GM12878 (cell line): ENCODE results near the gene PTPN5.

Experiments
- ATF7 ChIP-seq: fragments of 450-650 bp; IDR thresholded peaks from 2 replicates; pipeline ENCODE4 v1.6.1; 2016; ENCODE audit warnings: low read depth, mild to moderate bottlenecking
- BHLHE40 ChIP-seq, 2 experiments: fragments of 450-650 bp in 1 of 2; IDR thresholded peaks; 2 replicates each; pipeline ENCODE4 v1.6.1; 2011 to 2017; ENCODE audit warnings: low read depth in 2 of 2, borderline replicate concordance in 1 of 2, improper control_type of control experiment in 1 of 2, low read length in 1 of 2, mild to moderate bottlenecking in 1 of 2
- CTCF ChIP-seq, 3 experiments: IDR thresholded peaks in 2 of 3; conservative IDR thresholded peaks in 1 of 3; 2 replicates each; pipeline ENCODE4 v1.5.1; 2011; ENCODE audit warnings: low read depth in 3 of 3, low read length in 3 of 3, mild to moderate bottlenecking in 3 of 3, control low read depth in 2 of 3, moderate library complexity in 2 of 3, inconsistent platforms in 1 of 3, mixed read lengths in 1 of 3; ENCODE audit not compliant: control insufficient read depth in 2 of 3, insufficient read depth in 1 of 3; ENCODE audit errors: extremely low read depth in 1 of 3
- ELK1 ChIP-seq: IDR thresholded peaks from 2 replicates; pipeline ENCODE4 v1.6.1; 2012; ENCODE audit warnings: low read depth, low read length, improper control_type of control experiment
- IRF3 ChIP-seq: fragments of 450-650 bp; IDR thresholded peaks from 2 replicates; pipeline ENCODE4 v1.6.1; 2014; ENCODE audit warnings: mild to moderate bottlenecking
- MAX ChIP-seq: IDR thresholded peaks from 2 replicates; pipeline ENCODE4 v1.6.1; 2012; ENCODE audit warnings: low read depth, low read length, improper control_type of control experiment
- NFIC ChIP-seq: IDR thresholded peaks from 2 replicates; pipeline ENCODE4 v1.6.1; 2012; ENCODE audit warnings: low read depth, mild to moderate bottlenecking, inconsistent platforms, low read length, moderate library complexity
- PAX5 ChIP-seq: IDR thresholded peaks from 2 replicates; pipeline ENCODE4 v1.6.1; 2011; ENCODE audit warnings: low read depth, low read length, borderline replicate concordance
- POLR2A ChIP-seq: IDR thresholded peaks from 2 replicates; pipeline ENCODE4 v1.6.1; 2011; ENCODE audit warnings: low read depth, mild to moderate bottlenecking, low read length
- REST ChIP-seq: IDR thresholded peaks from 2 replicates; pipeline ENCODE4 v1.6.1; 2012; ENCODE audit warnings: mild to moderate bottlenecking, low read depth, low read length
- YY1 ChIP-seq: IDR thresholded peaks from 2 replicates; pipeline ENCODE4 v1.6.1; 2011; ENCODE audit warnings: low read depth, mild to moderate bottlenecking, low read length

GRCh38 chr11:18737642-18738041 lies 54.0 kb downstream of the PTPN5 start:
- TF ChIP-seq CTCF (IDR thresholded peaks at IDR 0.05 in 2 of 3, conservative IDR thresholded peaks at IDR 0.05 in 1 of 3; ENCODE audit: control insufficient read depth in 2 of 3, extremely low read depth in 1 of 3, insufficient read depth in 1 of 3, low read depth in 3 of 3, low read length in 3 of 3) (no peak), NFIC (no peak), REST (no peak), BHLHE40 (IDR thresholded peaks at IDR 0.05; ENCODE audit: borderline replicate concordance in 1 of 2, low read depth in 2 of 2, low read length in 1 of 2) (no peak), POLR2A (no peak), PAX5 (no peak), ATF7 (no peak), ELK1 (no peak), MAX (no peak), IRF3 (no peak), YY1 (no peak)
